GM19467 (cell line): ENCODE data around the gene FRMD3.
A peak's percentile ranks its signal among the peaks of the same experiment; 100 is the strongest.
"Not testable (repeated sequence)": the region's sequence is repeated elsewhere in the genome, so short reads cannot be mapped to it uniquely, and the experiment has no call there.

Experiments
- ATAC-seq: cut with Tn5 transposase; IDR thresholded peaks from one replicate; pipeline ENCODE4 v1.9.1; 2021; ENCODE audit warnings: mild to moderate bottlenecking, moderate library complexity; ENCODE audit not compliant: unreplicated experiment

FRMD3 gene

DNA sequence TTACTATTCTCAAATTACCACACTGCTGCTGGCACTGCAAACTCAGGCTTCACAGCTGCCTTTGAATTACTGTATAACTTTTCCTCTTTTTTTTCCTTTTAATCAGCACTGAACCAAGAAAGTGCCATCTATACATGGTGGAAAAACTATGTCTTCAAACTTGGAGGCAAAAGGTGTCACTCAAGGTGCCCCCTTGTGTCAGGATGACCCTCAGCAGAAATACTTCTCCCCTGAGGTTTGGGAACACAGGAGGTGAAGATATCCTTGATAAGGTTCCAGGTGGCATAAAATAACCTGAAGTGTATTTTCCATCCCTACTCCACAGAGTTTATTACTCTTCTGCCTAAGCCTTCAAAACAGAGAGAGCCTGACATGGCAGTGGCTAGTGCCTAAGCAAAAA is 14.5 kb downstream of the FRMD3 start:
- no peak for ATAC-seq

DNA sequence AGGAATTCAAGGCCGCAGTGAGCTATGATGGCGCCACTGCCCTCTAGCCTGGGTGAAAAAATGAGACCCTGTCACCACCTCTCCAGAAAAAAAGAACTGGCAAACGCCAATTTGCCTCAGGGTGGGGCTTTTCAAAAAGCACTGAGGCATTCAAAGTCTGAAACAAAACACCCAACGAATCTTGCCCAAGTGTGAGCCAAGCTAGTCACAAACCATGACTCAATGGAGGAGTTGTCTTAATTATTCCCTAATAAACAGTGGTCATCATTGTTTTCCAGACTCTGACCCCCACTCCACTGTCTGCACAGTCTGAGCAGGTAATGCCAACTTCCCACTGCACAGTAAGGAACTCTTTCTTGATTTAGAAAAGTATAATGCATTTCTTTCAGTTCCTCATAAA is 16.8 kb downstream of the FRMD3 start:
- ATAC-seq: no peak

DNA sequence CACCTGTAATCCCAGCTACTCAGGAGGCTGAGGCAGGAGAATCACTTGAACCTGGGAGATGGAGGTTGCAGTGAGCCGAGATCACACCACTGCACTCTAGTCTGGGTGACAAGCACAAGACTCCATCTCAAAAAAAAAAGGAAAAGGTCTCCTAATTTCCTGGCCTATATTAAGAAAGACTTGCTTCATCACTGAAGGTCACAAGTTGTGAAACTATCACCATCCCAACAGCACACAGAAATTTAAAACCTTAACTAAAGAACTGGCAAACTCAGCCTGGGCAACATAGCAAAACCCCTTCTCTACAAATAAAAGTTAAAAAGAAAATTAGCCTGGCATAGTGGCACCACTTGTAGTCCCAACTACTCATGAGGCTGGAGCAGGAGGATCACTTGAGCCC is 17.2 kb downstream of the FRMD3 start:
- no peak for ATAC-seq

DNA sequence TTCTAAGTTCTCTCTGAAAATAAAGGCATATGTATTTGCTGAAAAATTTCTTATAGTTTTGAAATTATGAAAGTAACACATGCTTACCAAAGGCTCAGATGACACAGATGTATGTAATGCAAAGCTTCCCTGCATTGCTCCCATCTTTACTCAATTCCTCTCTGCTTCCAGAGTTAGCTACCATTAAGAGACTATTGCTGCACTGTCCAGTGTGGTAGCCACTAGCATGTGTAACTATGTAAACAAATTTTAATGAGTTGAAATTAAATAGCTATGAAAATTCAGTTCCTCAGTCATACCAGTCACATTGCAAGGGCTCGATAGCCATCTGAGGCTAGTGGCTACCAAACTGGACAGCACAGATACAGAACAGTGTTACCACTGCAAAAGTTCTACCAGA is 17.9 kb downstream of the FRMD3 start:
- ATAC-seq: no peak

DNA sequence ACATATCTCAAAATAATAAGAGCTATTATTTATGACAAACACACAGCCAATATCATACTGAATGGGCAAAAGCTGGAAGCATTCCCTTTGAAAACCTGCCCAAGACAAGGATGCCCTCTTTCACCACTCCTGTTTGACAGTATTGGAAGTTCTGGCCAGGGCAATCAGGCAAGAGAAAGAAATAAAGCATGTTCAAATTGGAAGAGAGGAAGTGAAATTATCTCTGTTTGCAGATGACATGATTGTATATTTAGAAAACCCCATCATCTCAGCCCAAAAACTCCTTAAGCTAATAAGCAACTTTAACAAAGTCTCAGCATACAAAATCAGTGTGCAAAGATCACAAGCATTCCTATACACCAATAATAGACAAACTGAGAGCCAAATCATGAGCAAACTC is 20.2 kb downstream of the FRMD3 start:
- ATAC-seq: not testable (repeated sequence)

DNA sequence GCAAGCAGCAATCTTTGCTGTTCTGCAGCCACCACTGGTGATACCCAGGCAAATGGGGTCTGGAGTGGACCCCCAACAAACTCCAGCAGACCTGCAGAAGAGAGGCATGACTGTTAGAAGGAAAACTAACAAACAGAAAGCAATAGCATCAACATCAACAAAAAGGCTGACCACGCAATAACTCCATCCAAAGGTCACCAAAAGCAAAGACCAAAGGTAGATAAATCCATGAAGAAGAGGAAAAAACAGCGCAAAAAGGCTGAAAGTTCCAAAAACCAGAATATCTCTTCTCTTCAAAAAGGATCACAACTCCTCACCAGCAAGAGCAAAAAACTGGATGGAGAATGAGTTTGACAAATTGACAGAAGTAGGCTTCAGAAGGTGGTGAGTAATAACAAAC is 23.4 kb downstream of the FRMD3 start:
- no peak for ATAC-seq

DNA sequence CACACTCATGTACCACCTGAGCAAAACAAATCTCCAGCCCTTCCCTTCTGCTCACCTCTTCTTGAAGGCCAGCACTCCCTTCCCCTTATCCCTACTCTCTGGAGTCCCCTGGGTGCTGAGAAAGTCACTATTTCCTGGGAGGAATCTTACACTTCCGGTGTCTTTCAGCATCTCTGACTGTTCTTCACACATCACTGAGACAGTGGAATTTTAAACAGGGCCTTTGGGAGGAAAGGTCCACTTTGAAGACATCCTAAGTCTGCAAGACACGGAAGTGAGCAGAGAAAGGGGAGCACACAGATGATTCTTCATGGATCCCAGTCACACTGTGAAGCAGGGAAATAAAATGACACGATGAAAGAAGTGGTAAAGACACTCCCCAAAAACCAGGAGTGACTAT is 25.6 kb downstream of the FRMD3 start:
- ATAC-seq: no peak

DNA sequence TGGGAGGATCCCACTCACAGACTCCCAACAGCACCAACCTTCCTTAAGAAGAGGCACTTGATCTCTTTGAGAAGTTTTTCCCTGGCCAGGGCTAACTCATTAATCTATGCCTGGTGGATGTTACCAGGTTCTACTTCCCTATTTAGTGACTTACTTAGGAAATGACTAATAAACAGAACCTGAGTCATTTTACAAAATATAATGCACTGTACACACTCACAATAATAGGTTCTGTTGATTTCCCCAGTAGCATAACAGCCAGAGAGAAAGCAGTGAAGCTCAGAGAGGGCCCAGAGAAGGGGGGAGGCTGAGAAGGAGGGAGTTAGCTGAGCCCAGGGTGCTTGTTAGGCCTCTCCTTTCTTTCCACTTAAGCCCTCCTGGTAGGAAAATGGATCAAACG is 27.1 kb downstream of the FRMD3 start:
- peak; percentile 85 for ATAC-seq

DNA sequence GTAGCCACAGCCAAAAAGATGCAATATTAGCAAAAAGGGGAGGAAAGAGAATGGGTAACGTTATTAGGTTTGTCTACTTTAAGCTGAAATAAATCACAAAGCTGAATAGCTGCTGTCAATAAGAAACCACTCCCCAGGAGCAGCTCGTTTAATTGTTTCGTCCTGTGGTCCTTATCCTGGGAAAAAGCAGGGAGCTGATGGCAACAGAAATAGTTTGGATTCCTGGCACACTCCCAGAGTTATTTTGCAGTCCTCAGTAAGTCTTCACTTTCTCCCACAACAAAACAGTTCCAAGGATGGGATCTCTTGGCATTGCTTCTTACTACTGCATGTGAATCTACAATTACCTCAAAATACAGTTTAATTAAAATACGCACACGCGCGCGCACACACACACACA is 28.8 kb downstream of the FRMD3 start:
- no peak for ATAC-seq

DNA sequence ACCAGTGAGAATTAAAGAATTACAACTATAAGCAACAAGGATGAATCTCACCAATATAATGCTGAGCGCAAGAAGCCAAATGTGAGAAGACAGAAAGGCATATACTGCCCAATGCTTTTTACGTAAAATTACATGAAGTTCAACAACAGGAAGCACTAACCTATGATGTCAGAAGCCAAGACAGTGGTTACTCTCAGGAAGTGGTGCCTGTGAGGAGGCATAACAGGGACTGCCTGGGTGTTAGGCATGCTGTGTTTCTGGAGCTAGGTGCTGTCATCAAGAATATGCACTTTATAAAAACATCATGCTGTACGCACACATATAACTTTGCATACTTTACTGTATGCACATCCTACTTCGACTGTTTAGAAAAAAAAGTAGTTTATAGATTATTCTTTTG is 30.1 kb downstream of the FRMD3 start:
- ATAC-seq: no peak

DNA sequence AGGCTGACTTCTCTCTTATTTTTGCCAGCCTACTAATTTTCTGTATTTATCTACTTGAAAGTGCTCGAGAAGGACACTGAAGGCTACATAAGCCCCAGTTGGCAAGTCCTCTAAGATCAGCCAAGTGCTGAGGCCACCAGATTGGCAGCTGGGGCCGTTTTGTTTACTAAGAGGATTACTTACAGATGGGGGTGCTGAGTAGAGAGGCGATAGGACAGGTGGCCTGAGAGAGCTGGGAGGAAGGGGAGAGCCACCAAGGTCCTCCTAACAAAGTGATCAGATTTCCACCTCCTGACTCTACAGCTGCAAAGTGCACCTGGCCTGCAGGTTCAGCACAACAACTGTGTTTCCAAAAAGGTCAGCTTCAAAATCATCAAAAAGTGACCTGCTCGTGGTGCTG is 32.9 kb downstream of the FRMD3 start:
- ATAC-seq: no peak

DNA sequence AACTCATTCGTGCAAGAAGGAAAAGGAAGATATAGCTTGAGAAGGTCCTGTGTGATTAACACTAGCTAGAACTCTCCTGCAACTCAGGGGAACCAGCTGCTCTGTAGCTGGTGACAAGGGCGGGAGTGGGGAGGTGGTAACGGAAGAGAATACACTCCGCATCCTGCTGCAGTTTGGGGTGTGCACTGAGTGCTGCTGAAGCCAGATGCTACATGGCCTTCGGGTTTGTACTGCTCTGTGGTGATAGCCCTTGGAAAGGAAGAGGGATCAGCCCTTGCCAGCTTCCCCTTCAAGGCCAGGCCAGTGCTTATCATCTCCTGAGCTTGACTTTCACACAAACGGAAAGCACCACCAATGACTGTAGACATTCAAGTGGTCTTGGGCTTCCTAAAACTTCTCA is 34.3 kb downstream of the FRMD3 start:
- ATAC-seq: no peak

DNA sequence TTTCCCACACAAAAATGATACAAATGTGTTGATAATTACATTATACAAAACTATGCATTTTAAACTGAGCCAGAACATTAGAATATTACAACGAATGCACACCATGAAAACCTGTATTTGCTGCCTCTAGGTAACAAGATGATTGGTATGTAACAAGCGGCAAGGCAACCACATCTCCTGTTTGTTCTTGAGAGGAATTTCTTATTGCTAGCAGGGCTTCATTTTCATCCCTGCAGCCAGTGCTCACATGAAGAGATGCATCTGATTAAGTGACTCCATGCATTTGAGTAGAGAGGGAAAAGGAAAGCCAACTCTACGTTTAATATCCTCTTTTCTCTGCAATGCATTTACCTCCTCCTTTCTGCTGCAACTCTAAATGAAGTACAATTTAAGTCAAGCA is 36.6 kb downstream of the FRMD3 start:
- ATAC-seq: no peak

DNA sequence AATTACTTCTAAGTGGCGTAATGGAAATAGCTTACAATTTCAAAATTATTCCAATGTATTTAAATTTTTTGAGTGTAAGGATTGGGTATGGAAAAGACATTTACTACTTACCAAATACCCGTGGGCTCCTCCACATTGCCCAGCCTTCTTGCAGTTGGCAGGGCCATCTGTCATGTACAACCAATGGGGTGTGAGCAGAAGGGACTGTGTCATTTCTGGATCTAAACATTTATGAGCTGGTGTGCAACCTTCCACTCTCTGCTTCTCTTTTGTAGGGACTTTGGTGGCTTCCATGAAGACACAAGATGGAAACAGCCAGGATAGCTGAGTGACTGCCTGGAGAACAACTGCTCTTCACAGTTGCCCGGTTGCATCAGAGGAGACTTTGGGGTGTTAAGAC is 40.8 kb downstream of the FRMD3 start:
- no peak for ATAC-seq

DNA sequence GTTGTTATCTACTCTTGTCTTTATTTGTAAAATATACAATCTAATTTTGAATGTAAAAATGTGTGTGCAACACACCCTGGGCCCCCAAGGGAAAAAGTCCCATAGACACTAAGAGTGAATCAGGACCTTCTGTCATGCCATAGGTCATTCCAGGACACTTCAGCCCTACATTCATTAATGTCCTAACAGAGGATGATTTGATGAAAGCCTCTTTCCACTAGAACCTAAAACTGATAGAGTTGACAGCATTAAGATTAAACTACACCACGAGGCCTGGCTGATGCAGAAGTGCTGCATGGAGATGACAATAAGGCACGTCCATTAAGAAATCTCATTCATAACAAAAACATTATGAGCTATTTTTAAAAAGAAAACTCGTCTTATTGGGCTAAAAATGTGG is 46.2 kb downstream of the FRMD3 start:
- ATAC-seq: no peak

DNA sequence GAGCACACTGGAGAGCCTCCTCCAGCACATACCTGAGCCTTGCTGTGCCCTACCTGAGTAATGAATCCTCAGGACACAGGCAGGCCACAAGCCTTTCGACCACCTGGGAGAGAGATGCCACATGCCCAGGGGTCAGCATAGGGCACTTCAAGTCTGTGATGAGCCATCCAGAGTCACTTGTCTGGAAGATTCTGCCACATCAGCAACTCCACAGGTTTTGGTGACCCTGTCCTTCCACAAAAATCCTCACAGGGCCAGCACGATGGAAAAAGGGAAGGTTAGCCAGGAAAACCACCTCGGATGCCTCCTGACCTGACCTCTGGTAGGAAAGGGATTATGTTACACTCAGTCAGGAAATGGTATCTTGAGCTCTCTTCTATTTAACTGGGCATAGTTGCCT is 46.8 kb downstream of the FRMD3 start:
- ATAC-seq: no peak

DNA sequence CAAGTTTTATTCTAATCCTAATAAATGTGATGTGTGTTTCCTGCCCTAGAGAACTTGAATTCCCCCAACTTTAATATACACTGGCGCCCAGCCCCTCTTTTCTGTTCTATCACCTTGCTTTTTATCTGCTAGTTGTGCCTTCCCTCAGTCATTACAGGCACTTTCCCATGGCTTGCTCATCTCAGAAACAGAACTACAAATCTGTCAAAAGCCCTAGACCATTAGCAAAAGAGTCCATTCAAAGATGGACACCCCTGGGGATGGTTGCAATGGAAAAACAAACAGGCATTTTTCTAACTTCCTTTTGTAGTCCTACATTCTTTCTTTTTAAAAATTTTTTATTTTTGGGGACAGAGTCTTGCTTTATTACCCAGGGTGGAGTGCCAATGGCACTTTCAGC is 48.2 kb downstream of the FRMD3 start:
- no peak for ATAC-seq

DNA sequence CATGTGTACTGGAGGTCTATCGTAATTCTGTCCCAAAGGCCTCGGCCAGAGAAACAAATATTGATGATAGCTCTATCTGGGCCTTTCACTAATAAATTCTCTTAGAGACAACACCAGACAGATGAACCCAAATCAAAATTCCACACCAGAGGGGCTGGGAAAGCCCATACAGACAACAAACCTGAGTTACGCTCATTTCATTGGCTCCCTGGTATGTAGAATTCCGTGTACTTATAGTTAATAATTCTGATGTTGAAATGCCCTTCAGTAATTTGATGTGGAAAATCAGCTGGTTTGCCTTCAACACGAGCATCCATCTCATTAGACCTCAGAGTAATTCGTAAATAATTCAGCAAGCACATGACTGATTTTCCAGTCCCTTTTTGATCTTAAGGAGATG is 53.2 kb downstream of the FRMD3 start:
- ATAC-seq: no peak

DNA sequence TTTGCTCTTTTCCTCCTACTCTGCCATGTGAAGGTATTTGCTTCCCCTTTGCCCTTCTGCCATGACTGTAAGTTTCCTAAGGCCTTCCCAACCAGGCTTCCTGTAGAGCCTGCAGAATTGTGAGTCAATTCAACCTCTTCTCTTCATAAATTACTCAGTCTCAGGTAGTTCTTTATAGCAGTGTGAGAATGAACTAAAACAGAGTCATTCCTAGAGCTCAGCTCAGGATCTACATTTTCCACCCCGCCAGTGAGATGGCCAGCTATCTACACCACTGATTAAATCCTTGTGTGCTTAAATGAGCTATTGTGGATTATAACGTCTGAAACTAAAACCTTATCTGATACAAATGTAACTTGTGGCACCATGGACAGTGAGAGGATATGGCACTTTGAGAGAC is 55.0 kb downstream of the FRMD3 start:
- no peak for ATAC-seq

DNA sequence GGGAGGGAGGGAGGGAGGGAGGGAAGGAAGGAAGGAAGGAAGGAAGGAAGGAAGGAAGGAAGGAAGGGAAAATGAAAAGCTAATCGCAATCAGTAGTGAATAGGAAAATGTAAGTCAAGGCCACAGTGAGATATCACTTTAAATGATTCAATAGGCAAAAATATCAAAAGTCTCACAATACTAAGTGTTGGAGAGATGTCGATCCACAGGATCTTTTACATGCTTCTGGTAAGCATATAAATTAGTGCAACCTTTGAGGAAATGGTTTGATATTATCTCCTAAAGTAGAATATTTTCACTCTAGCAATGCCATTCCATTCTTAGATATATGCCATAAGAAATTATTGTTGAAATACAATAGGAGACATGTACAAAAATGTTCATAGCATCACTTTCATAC is 58.4 kb downstream of the FRMD3 start:
- ATAC-seq: no peak

DNA sequence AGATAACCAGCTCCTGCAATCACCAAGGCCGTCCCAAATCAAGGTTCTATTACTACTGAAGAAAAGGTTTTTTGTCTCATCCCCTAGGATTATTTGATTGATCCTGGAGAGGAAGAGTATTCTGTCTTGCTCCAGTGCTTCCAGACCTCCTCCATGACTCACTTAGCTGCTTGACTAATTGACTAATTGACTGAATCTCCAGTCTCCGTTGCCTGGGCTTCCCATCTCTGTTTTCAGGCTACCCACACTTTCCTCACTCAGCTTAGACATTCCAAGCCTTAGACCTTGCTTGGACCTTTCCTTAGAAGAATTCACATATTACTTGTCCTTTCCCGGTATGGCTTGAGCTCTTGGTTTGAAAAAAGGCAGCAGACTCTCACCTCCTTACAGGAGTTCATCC is 60.6 kb downstream of the FRMD3 start:
- no peak for ATAC-seq

DNA sequence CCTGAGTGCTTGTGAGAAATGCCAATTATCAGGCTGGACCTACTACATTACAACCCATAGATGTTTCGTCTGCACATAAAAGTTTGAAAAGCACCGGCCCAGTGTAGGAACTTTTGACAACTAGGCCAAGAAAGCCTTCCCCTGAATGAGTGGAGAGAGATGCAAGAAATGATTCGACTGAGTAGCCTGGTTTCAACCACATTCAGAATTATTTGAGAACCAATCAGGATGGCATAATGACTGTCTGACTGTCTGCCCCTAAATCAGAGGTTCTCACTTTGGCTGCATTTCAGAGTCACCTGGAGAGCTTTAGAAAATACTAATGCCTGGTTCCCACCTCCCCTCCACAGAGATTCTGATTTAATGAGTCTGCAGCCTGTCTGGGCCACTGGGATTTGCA is 61.1 kb downstream of the FRMD3 start:
- no peak for ATAC-seq

DNA sequence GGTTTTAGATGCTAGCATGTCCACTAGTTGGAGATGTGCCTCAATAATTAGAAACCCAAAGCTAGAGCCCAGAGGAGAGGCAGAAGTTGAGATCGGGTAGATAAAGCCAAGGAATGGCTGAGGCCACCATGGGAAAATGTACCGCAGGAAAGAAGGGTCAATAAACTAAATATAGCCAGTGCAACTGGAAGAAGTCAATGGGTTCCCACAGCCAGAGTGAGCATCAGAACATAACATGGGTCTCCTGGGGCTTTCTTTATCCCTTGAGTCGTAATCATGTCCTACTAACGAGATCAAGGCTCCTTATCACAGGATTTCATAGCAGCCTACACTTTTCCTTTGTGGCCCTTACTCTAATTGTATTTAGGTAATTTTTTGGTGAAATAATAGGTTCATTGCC is 61.7 kb downstream of the FRMD3 start:
- no peak for ATAC-seq

DNA sequence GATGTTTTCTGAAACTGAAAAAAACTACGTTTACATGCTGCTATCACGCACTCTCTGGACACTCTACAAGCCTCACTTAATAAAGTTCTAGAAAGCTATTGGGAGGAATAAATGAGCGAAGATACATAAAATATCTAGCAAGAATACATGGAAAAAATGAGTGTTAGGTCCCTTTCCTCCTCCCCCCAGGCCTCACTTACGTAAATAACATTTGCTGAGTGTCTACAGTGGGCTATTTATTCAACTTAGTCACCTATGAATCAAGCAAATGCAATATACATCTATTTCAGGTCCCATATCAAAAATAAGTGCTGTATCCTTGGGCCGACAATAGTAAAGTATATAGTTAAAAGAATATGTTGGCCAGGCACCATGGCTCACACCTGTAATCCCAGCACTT is 62.5 kb downstream of the FRMD3 start:
- no peak for ATAC-seq
